Measurements from ENCODE around the gene GCC2.

- TF ChIP-seq CTCF (IDR thresholded peaks at IDR 0.05) (no peak), EP300 (IDR thresholded peaks at IDR 0.05) (no peak), POLR2A (IDR thresholded peaks at IDR 0.05) (no peak), POLR2AphosphoS5 (IDR thresholded peaks at IDR 0.05) (no peak)
Measured at GRCh38 chr2:108555572-108555971, 106.6 kb downstream of the GCC2 start.

Measured in stomach (tissue), 4 donors.